ENCODE data around the gene ITLN1.
"Not testable (repeated sequence)": the region's sequence is repeated elsewhere in the genome, so short reads cannot be mapped to it uniquely, and the experiment has no call there.

Gene ITLN1

GRCh38 chr1:160882582-160882981, 2.4 kb downstream of the ITLN1 start:
- no peak for DNase-seq

GRCh38 chr1:160881264-160881663, 3.7 kb downstream of the ITLN1 start:
- not testable (repeated sequence) for DNase-seq

- no peak for DNase-seq
Observed at GRCh38 chr1:160880216-160880615, 4.8 kb downstream of the ITLN1 start.

- no peak for DNase-seq
Observed at GRCh38 chr1:160879056-160879455, 5.9 kb downstream of the ITLN1 start.

- no peak for DNase-seq
Observed at GRCh38 chr1:160877221-160877620, 7.8 kb downstream of the ITLN1 start.

- DNase-seq: no peak
Observed at GRCh38 chr1:160876311-160876710, 8.7 kb downstream of the ITLN1 start.

GRCh38 chr1:160875591-160875990, 9.4 kb downstream of the ITLN1 start:
- not testable (repeated sequence) for DNase-seq

- no peak for DNase-seq
Observed at GRCh38 chr1:160874935-160875334, 10.0 kb downstream of the ITLN1 start.

GRCh38 chr1:160868141-160868540, 16.8 kb downstream of the ITLN1 start:
- DNase-seq: no peak

- not testable (repeated sequence) for DNase-seq
Observed at GRCh38 chr1:160867651-160868050, 17.3 kb downstream of the ITLN1 start.

GRCh38 chr1:160866695-160867260, 18.2 kb downstream of the ITLN1 start:
- no peak for DNase-seq

GRCh38 chr1:160866001-160866694, 18.8 kb downstream of the ITLN1 start:
- DNase-seq: no peak

GRCh38 chr1:160865337-160865736, 19.6 kb downstream of the ITLN1 start:
- no peak for DNase-seq

GRCh38 chr1:160864173-160864572, 20.8 kb downstream of the ITLN1 start:
- no peak for DNase-seq

- DNase-seq: no peak
Observed at GRCh38 chr1:160863774-160864131, 21.2 kb downstream of the ITLN1 start.

- DNase-seq: no peak
Observed at GRCh38 chr1:160863061-160863773, 21.8 kb downstream of the ITLN1 start.

GRCh38 chr1:160862203-160863060, 22.5 kb downstream of the ITLN1 start, which contains the start of gene CD244:
CD244 (minus strand) TSS chr1:160862887; CDS start chr1:160862677, 210 bp downstream.
- DNase-seq: peak; percentile 18 to 34

- no peak for DNase-seq
Observed at GRCh38 chr1:160860840-160861505, 24.0 kb downstream of the ITLN1 start.

- DNase-seq: no peak
Observed at GRCh38 chr1:160859166-160859565, 25.8 kb downstream of the ITLN1 start.

GRCh38 chr1:160858507-160858906, 26.5 kb downstream of the ITLN1 start:
- DNase-seq: no peak

GRCh38 chr1:160858097-160858496, 26.9 kb downstream of the ITLN1 start:
- no peak for DNase-seq

- no peak for DNase-seq
Observed at GRCh38 chr1:160855181-160855981, 29.6 kb downstream of the ITLN1 start.
